ENCODE measurements around the gene ARSK.

GRCh38 chr5:95630394-95630917 is 75.6 kb downstream of the ARSK start:
- TF ChIP-seq, protein P1, sequence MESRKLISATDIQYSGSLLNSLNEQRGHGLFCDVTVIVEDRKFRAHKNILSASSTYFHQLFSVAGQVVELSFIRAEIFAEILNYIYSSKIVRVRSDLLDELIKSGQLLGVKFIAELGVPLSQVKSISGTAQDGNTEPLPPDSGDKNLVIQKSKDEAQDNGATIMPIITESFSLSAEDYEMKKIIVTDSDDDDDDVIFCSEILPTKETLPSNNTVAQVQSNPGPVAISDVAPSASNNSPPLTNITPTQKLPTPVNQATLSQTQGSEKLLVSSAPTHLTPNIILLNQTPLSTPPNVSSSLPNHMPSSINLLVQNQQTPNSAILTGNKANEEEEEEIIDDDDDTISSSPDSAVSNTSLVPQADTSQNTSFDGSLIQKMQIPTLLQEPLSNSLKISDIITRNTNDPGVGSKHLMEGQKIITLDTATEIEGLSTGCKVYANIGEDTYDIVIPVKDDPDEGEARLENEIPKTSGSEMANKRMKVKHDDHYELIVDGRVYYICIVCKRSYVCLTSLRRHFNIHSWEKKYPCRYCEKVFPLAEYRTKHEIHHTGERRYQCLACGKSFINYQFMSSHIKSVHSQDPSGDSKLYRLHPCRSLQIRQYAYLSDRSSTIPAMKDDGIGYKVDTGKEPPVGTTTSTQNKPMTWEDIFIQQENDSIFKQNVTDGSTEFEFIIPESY (IDR thresholded peaks at IDR 0.05; ENCODE audit: borderline replicate concordance, low read depth) = no peak
- no peak for TF ChIP-seq RAD21 (IDR thresholded peaks at IDR 0.05; ENCODE audit: low read length)
- no peak for TF ChIP-seq CTCF (IDR thresholded peaks at IDR 0.05)
- TF ChIP-seq GABPA (IDR thresholded peaks at IDR 0.05; ENCODE audit: low read depth) = no peak
- no peak for TF ChIP-seq FOXJ3 (CRISPR knock-in tag; IDR thresholded peaks at IDR 0.05)
- TF ChIP-seq, protein P2, sequence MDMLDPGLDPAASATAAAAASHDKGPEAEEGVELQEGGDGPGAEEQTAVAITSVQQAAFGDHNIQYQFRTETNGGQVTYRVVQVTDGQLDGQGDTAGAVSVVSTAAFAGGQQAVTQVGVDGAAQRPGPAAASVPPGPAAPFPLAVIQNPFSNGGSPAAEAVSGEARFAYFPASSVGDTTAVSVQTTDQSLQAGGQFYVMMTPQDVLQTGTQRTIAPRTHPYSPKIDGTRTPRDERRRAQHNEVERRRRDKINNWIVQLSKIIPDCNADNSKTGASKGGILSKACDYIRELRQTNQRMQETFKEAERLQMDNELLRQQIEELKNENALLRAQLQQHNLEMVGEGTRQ (IDR thresholded peaks at IDR 0.05; ENCODE audit: borderline replicate concordance, low read depth, low read length) = no peak
- no peak for TF ChIP-seq MAX (IDR thresholded peaks at IDR 0.05; ENCODE audit: low read depth)
- TF ChIP-seq TAF1 (IDR thresholded peaks at IDR 0.05; ENCODE audit: borderline replicate concordance, low read depth, low read length) = no peak
- no peak for TF ChIP-seq EP300 (IDR thresholded peaks at IDR 0.05; ENCODE audit: borderline replicate concordance in 1 of 2, low read depth in 1 of 2, low read length in 1 of 2)
- no peak for TF ChIP-seq POLR2AphosphoS5 (IDR thresholded peaks at IDR 0.05; ENCODE audit: low read depth, low read length)
- no peak for TF ChIP-seq REST (IDR thresholded peaks at IDR 0.05; ENCODE audit: low read depth, low read length)
- no peak for TF ChIP-seq CHD2 (IDR thresholded peaks at IDR 0.05; ENCODE audit: low read length, partially characterized antibody)

Data from SK-N-SH (cell line).